HG03135 (cell line): ENCODE data around the gene ACOT7.

Experiments used
- ATAC-seq: cut with Tn5 transposase; IDR thresholded peaks from one replicate; pipeline ENCODE4 v1.9.1; 2021; ENCODE audit warnings: mild to moderate bottlenecking, moderate library complexity; ENCODE audit not compliant: unreplicated experiment

Gene ACOT7

DNA sequence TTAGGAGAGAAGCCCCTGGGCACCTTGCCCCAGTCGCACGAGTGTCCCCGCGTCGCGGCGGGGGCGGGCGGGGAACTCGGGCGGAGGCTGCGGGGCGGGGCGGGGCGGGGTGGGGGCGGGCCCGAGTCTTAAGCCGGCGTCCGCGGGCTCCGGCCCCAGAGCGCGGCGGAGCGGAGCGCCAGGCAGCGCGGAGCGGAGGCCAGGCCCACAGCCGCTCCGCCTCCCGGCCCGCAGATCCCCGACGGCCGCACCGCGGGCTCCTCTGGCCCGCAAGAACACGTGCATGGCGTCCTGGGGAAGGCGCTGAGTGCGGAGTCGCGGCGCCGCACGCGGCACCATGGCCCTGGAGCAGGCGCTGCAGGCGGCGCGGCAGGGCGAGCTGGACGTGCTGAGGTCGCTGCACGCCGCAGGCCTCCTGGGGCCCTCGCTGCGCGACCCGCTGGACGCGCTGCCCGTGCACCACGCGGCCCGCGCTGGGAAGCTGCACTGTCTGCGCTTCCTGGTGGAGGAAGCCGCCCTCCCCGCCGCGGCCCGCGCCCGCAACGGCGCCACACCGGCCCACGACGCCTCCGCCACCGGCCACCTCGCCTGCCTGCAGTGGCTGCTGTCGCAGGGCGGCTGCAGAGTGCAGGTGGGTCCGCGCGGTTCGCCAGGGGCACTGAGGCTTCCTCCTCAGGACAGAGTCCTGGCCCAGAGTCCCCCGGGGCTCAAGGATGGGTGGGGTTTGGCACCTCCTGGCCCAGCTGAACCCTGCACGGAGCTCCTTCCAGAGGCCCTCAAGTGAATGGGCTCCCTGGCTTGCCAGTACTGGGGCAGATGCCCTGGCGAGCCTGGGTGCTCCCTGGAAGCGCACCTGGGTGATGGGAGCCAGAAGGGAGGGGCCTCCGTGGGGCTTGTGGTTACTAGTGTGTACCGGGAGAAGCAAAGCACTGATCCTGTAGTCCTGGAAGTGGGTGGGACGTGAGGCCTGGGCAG is 31.3 kb upstream of the ACOT7 start, which contains the start of gene ESPN:
Gene ESPN (plus strand): TSS at position 158 of the 975 bp plus-strand sequence. CDS start 180 bp downstream, at position 338.
- no peak for ATAC-seq

DNA sequence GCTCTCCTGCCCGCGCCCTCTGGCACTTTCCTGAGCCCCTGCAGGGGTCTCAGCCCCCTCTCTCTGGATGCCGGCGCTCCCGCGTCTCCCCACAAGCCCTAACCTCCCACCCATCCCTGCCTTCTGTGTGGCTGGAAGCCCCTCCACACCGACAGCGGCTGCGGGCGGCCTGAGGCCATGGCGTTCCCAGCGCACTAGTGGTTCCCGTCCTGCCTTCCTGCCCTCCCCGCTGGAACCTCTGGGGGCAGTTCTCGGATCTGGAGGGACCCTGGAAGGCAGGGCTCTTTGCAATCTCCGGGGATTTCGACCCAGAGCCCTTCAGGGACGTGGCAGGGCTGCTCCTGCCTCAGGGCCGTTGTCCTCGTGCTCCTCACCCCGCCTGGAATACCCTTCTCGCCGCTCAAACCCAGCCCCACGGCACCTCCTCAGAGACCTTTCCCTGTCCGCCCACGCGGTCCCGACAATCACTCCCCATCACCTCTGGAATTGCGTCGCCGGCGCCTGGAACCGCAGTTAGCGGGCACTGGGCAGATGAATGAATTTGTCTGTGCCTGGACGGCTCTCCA is 30.5 kb upstream of the ACOT7 start:
- ATAC-seq = no peak

DNA sequence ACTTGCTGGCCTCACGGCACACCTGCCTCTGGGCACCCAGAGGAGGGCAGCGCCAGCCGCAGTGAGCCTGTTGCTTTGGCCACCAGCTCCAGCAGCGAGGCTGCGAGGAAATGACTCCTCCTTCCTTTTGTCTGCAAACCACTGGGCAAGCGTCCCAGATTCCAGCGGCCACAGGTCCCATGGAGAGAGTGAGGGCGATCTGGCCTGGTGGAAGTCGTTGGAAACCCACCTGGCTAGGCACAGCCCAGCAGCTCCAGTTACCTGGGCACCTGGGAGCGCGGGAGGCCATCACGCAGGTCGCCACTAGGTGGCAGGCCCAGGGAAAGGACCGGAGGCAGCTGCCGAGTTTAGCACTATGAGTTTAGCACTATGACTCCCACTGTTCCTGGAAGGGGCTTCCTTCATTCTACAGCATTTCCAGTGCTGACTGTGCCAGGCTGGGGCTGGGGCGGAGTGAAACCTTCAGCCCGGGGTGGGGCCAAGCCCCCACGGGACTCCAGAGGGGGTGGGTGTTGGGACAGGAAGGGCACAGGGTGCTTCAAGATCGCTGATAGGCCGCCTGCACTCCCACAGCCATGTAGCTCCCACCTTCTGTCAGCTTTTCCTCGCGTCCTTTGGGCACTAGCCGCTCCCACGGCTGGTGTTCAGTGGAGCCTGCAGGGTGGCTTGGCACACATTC is 29.9 kb upstream of the ACOT7 start:
- no peak for ATAC-seq

GRCh38 chr1:6421266-6421665 is 27.7 kb upstream of the ACOT7 start:
- ATAC-seq = no peak

- no peak for ATAC-seq
These were observed 27.0 kb upstream of the ACOT7 start for GRCh38 chr1:6420454-6421042.

GRCh38 chr1:6419804-6420453 is 26.4 kb upstream of the ACOT7 start, which contains the start of gene HES2:
Gene HES2, minus strand, starts transcription at chr1:6419919. Its CDS starts 99 bp downstream, at chr1:6419820.
- no peak for ATAC-seq

DNA sequence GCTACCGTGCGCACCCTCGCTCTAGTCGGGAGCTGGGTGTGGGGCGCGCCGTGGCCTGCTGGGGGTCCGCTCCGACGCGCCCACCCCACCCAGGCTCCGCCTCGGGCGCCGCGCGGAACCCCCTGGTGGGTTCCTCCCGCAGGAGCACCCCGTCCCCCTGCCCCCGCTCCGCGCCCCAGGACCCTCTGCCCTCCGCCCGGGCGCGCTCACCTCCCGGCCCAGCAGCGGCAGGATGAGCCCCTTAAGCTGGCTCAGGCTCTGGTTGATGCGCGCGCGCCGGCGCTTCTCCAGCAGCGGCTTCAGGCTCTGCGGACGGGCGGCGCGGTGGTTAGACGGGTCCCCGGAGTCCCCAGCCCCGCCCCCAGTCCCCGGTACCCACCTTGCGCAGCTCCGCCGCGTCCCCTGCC is 25.8 kb upstream of the ACOT7 start:
- ATAC-seq = no peak

DNA sequence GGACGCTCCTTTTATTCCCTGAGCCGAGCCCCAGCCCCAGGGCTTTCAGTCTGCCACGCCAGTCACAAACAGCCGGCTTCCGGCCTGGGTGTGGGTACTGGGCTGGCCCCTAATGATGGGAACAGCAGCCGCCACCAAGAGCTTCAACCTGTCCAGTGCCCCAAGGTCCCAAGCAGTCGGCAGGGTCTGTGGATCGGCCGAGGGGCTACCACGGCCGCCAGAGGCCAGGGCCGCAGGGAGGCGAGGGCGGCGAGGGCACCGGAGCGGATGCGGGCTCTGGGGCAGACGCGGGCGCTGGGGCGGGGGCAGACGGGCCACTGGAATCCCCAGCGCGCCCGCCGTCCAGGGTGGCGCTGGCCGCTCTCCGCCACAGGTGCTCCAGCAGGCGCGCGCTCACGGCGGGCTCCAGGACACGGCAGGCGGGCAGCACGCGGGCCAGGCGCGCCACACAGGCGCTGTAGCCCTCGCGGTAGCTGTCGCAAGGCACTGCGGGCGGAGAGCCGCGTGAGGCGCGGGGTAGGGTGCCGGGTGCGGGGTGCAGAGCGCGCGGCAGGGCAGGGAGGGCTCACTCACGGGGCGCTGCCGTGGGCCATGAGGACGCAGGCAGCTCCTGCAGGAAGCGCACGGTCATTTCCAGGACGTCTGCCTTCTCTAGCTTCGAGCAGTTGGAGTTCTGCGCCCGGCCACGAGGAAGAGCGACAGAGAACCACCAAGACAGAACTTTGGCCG is 25.3 kb upstream of the ACOT7 start:
- ATAC-seq = no peak

GRCh38 chr1:6417961-6418667 is 24.5 kb upstream of the ACOT7 start:
- ATAC-seq = no peak

DNA sequence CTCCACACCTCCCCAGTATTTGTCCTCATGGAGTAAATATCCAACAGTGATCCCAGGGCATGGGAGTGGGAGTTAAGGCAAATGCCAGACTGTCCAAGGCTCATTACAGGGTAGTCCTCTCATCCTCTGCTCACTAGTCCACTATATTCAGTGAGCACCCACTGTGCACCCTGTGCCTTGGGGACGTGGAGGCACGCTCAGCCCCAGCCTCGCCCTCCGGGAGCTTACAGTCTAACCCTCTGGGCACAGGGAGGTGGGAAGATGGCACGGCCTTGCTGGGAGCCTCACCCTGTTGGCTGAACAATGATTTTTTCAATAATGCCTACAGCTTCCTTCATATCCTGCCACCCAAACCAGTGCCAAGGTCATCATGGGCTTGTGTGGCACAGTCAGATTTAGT is 23.3 kb upstream of the ACOT7 start:
- ATAC-seq = no peak

GRCh38 chr1:6416295-6416656 is 22.7 kb upstream of the ACOT7 start:
- no peak for ATAC-seq

- ATAC-seq = no peak
These were observed 21.5 kb upstream of the ACOT7 start for GRCh38 chr1:6414881-6415626.

- peak; percentile 74 for ATAC-seq
These were observed 20.9 kb upstream of the ACOT7 start for GRCh38 chr1:6414443-6414844.

- ATAC-seq = no peak
These were observed 19.3 kb upstream of the ACOT7 start for GRCh38 chr1:6412896-6413295.

GRCh38 chr1:6410248-6410893 is 16.8 kb upstream of the ACOT7 start:
- no peak for ATAC-seq

DNA sequence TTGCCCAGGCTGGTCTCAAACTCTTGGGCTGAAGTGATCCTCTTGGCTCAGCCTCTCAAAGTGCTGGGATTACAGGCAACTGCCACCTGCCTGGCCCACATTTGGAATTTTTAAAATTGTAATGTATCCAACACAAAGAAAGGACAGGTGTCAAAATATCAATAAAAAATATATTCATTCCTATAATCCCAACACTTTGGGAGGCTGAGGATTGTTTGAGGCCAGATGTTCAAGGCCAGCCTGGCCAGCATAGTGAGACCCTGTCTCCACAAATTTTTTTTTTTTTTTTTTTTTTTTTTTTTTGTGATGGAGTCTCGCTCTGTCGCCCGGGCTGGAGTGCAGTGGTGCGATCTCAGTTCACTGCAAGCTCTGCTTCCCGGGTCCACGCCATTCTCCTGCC is 16.2 kb upstream of the ACOT7 start:
- ATAC-seq = no peak

- no peak for ATAC-seq
These were observed 15.5 kb upstream of the ACOT7 start for GRCh38 chr1:6409053-6409452.

DNA sequence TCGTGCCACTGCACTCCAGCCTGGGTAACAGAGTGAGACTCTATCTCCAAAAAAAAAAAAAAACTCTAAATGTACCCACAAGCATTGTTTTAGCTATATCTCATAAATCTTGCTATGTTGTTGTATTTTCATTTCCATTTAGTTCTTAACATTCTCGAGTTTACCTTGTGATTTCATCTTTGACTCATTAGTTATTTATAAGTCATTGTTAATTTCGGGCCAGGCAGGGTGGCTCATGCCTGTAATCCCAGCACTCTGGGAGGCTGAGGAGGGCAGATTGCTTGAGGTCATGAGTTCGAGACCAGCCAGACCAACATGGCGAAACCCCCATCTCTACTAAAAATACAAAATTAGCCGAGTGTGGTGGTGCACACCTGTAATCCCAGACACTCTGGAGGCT is 14.5 kb upstream of the ACOT7 start:
- ATAC-seq = no peak
